Left ventricle myocardium inferior (tissue), 1 donor: ENCODE measurements around the gene RAB3C. TPM values are rescaled to one million over a fixed set of nuclear protein-coding genes. Genes with fewer than 3 reads are reported as not detected.

Experiments used
- DNase-seq: peaks from one replicate; pipeline ENCODE4 v3.0.0-alpha.2; 2020
- H3K27ac ChIP-seq: fragments of 200-600 bp; replicated peaks from 2 replicates; pipeline ENCODE4 v1.8.0; 2021
- H3K27me3 ChIP-seq: fragments of 200-600 bp; 2 replicates; pipeline ENCODE4 v1.8.0; 2021; ENCODE audit warnings: low read depth
- H3K36me3 ChIP-seq: fragments of 200-600 bp; 2 replicates; pipeline ENCODE4 v1.8.0; 2021
- H3K4me1 ChIP-seq: fragments of 200-600 bp; 2 replicates; pipeline ENCODE4 v1.8.0; 2021
- H3K4me3 ChIP-seq: fragments of 200-600 bp; 2 replicates; pipeline ENCODE4 v1.8.0; 2021; ENCODE audit warnings: mild to moderate bottlenecking, moderate library complexity
- H3K9me3 ChIP-seq: fragments of 200-600 bp; replicated peaks from 2 replicates; pipeline ENCODE4 v1.8.0; 2021
- intact Hi-C: fragments of 100-400 bp; cut with micrococcal nuclease; formaldehyde crosslinking; loops from one replicate; pipeline ENCODE4 v1.11.0; 2022
- total RNA-seq: library from RNA; stranded (reverse); fragmentation: NEBNext Ultra II Directional; extraction: Animal tissue kit (Norgen Biotek cat#: 25700); gene quantifications from one replicate; pipeline ENCODE4 v1.2.1, GENCODE V29; 2021
- TF ChIP-seq, protein P1 (sequence below): fragments of 200-600 bp; IDR thresholded peaks from 2 replicates; pipeline ENCODE4 v1.8.0; 2021; ENCODE audit warnings: antibody characterized with exemption, mild to moderate bottlenecking, borderline replicate concordance
- donor health status: DM: no; HTN: yes; CAD: no; lungs with severe emphysema.

The RAB3C gene
- total RNA-seq, 1 donor from 2014 or later = 1.2 TPM

DNA sequence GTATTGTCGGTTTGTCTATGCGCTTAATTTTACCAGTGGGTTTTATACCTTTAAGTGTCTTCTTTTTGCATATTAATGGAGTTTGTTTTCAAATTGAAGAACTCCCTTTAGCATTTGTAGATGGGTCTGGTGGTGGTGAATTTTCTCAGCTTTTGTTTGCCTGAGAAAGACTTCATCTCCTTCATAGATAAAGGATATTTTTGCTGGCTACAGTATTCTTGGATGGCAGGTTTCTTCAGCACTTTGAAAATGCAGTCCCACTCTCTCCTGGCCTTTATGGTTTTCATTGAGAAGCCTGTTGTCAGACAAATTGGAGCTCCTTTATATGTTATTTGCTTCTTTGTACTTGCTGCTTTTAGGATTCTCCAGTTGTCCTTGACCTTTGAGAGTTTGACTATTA, 142.1 kb downstream of the RAB3C start:
- no peaks in the 10 kb centered on the region for H3K36me3 ChIP-seq
- TF ChIP-seq, protein P1, sequence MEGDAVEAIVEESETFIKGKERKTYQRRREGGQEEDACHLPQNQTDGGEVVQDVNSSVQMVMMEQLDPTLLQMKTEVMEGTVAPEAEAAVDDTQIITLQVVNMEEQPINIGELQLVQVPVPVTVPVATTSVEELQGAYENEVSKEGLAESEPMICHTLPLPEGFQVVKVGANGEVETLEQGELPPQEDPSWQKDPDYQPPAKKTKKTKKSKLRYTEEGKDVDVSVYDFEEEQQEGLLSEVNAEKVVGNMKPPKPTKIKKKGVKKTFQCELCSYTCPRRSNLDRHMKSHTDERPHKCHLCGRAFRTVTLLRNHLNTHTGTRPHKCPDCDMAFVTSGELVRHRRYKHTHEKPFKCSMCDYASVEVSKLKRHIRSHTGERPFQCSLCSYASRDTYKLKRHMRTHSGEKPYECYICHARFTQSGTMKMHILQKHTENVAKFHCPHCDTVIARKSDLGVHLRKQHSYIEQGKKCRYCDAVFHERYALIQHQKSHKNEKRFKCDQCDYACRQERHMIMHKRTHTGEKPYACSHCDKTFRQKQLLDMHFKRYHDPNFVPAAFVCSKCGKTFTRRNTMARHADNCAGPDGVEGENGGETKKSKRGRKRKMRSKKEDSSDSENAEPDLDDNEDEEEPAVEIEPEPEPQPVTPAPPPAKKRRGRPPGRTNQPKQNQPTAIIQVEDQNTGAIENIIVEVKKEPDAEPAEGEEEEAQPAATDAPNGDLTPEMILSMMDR = no peak
- peaks cover 5% of the 10 kb centered on the region for H3K27me3 ChIP-seq
- intact Hi-C loops = no loop called here
- no peaks in the 10 kb centered on the region for H3K4me1 ChIP-seq
- H3K27ac ChIP-seq = no peak overlapping the region
- no peak overlapping the region for H3K4me3 ChIP-seq
- no peak for DNase-seq
- peaks cover 22% of the 10 kb centered on the region for H3K9me3 ChIP-seq

DNA sequence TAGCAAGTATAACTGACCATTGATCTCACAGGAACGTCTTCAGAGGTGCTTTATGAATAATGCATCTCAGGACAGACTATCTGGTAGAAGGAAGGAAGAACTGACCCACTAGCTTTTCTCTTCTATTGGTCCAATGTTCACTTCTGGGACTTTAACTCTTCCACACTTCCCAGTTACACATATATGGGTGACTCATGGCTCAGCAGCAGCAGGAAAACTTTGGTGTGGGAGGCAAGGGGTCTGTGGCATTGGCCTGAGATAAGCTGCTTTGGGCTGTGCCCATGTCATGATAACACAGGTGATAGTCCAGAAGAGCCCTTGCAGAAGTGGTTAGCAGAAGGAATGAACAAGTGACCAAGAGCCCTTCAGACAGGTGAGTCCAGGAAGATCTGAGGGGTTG, 148.8 kb downstream of the RAB3C start:
- intact Hi-C loops = no loop called here
- no peaks in the 10 kb centered on the region for H3K4me1 ChIP-seq
- no peaks in the 10 kb centered on the region for H3K36me3 ChIP-seq
- no peak overlapping the region for H3K27ac ChIP-seq
- no peak for DNase-seq
- TF ChIP-seq, protein P1 = no peak
- H3K9me3 ChIP-seq = no peaks in the 10 kb centered on the region
- H3K27me3 ChIP-seq = no peaks in the 10 kb centered on the region
- no peak overlapping the region for H3K4me3 ChIP-seq

DNA sequence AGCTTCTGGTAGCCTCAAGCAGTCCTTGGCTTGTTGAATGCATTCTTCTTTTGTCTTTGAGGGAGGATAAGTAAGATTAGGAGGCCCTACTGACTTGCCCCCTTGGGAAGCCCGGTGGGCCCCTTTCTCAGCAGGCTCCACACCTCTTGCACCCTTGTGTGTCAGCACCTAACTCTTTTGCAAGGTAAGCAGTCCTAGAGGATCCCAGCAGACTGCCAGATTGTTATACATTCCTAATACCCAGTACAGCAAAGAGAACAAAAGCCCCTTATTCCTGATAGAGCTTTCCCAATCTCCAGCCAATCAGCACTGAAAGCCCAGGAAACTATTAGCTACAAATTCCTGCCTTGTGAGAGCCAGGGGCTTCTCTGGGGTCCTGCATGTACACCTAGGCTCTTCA, 152.8 kb downstream of the RAB3C start:
- no peak overlapping the region for H3K4me3 ChIP-seq
- no peaks in the 10 kb centered on the region for H3K36me3 ChIP-seq
- no peak overlapping the region for H3K27ac ChIP-seq
- H3K9me3 ChIP-seq = no peaks in the 10 kb centered on the region
- DNase-seq = no peak
- no peaks in the 10 kb centered on the region for H3K27me3 ChIP-seq
- intact Hi-C loops = no loop called here
- no peaks in the 10 kb centered on the region for H3K4me1 ChIP-seq
- TF ChIP-seq, protein P1 = no peak

DNA sequence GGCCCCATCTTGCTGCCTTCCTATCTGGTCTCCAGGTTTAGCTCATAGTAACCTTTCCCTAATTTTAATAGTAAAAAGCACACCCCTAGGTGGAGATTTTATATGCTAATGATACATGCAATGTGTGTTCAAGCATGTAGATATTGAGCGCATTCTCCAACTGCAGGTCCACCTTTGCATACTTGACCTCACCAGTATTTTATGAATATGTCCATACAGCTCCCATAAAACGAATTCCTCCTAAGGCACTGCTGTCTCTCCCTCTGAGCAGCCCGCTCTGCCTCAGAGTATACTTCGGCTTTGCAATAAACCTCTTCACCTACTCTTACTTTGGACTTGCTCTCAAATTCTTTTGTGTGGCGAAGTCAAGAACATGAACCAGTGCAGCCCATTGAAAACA, 153.3 kb downstream of the RAB3C start:
- intact Hi-C loops = no loop called here
- no peaks in the 10 kb centered on the region for H3K9me3 ChIP-seq
- no peaks in the 10 kb centered on the region for H3K36me3 ChIP-seq
- no peak overlapping the region for H3K27ac ChIP-seq
- H3K4me1 ChIP-seq = no peaks in the 10 kb centered on the region
- no peak for DNase-seq
- TF ChIP-seq, protein P1 = no peak
- no peak overlapping the region for H3K4me3 ChIP-seq
- no peaks in the 10 kb centered on the region for H3K27me3 ChIP-seq

DNA sequence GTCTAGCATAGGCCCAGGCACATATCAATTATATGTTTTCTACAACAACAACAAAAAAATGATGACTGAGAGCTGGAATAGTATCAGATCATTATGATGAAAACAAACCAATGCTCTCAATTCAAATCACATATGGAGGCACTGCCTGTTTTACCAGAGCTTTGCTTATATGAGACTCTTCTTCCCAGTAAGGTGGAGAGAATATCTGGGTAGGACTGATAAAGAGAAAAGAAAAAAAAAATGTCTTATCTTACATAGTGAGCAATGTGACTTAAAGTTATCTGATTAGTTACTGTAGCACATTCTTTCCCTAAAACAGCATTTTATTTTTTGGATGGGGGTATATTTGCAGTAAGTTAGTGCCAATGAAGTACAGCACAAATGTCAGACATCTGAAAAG, 154.8 kb downstream of the RAB3C start:
- intact Hi-C loops = no loop called here
- no peaks in the 10 kb centered on the region for H3K36me3 ChIP-seq
- TF ChIP-seq, protein P1 = no peak
- no peak overlapping the region for H3K27ac ChIP-seq
- H3K4me1 ChIP-seq = no peaks in the 10 kb centered on the region
- no peaks in the 10 kb centered on the region for H3K9me3 ChIP-seq
- no peak for DNase-seq
- no peak overlapping the region for H3K4me3 ChIP-seq
- H3K27me3 ChIP-seq = no peaks in the 10 kb centered on the region

DNA sequence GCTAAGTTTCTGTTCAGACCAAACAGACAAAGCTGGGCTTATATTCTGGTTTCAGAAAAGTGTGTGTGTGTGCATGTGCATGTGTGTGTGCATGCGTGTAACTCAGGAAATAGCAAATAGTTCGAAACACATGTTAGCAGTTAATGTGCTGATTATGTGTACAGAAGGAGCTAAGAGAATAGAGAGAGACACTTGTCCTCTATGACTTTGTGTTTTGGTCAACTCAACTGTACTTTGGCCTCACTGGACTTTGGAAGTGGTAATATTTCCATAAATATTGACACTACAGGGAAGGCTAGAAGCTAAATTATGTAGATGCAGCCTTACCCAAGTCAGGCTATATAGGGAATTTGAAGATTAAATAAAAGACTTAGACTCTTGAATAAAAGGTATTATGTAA, 155.5 kb downstream of the RAB3C start:
- no peaks in the 10 kb centered on the region for H3K36me3 ChIP-seq
- TF ChIP-seq, protein P1 = no peak
- H3K27ac ChIP-seq = no peak overlapping the region
- no peak overlapping the region for H3K4me3 ChIP-seq
- H3K27me3 ChIP-seq = no peaks in the 10 kb centered on the region
- intact Hi-C loops = no loop called here
- H3K9me3 ChIP-seq = no peaks in the 10 kb centered on the region
- DNase-seq = no peak
- no peaks in the 10 kb centered on the region for H3K4me1 ChIP-seq
